ENCODE measurements around the gene TANC1. TPM values are rescaled to one million over a fixed set of nuclear protein-coding genes. Genes with fewer than 3 reads are reported as not detected.

Gene TANC1
- total RNA-seq, 1 experiment from 2014 or later: 2.5 TPM

DNA sequence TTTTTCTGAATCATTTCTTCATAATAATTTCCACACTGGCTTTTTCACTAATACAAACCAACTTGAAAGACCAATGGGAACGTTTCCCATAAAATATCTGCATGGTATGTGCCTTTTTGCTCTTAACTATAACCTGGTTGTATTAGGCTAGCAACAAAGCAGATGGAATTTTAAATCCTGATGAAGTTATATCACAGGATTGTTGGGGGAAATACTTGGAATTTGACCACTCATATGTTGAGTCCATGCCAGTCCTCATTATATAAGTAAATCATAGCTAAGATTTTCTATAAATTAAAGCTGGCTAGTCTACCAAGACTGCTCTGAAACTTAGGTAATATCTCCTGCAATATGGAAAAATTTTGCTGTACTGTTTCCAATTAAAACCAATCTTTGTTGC lies 99.5 kb downstream of the TANC1 start:
- no peaks in the 10 kb centered on the region for H3K79me2 ChIP-seq (ENCODE audit: insufficient read depth, low read length)
- no peak overlapping the region for H3K23ac ChIP-seq (ENCODE audit: insufficient read length, low read depth, low read length)
- no peaks in the 10 kb centered on the region for H3K23me2 ChIP-seq (ENCODE audit: insufficient read length, low read depth, low read length, poor library complexity, severe bottlenecking)
- H3K4me1 ChIP-seq (ENCODE audit: insufficient read depth, low read length): peaks cover 7% of the 10 kb centered on the region; the same call in 1 of the 2 replicates
- H2BK20ac ChIP-seq (ENCODE audit: low read depth, low read length, poor library complexity, severe bottlenecking): no peak overlapping the region
- WGBS (ENCODE audit: extremely low coverage, insufficient read length, low lambda C conversion rate): no CpG with 5 or more reads among the region's 1 CpG
- H3K4me3 Mint-ChIP-seq: no peak overlapping the region
- no peaks in the 10 kb centered on the region for H3K27me3 Mint-ChIP-seq (ENCODE audit: low read depth)
- H2BK15ac ChIP-seq (ENCODE audit: low read depth, low read length): no peak overlapping the region
- DNase-seq: no peak
- no peak overlapping the region for H4K8ac ChIP-seq (replicated peaks; ENCODE audit: insufficient read length, low read depth, low read length)
- no peaks in the 10 kb centered on the region for H3K79me1 ChIP-seq (ENCODE audit: insufficient read depth, low read depth, low read length, poor library complexity, severe bottlenecking)
- H3K9ac ChIP-seq (ENCODE audit: extremely low read depth, insufficient read length, low read length): no peak overlapping the region
- no peaks in the 10 kb centered on the region for H3K9me3 ChIP-seq (ENCODE audit: control insufficient read depth, low read depth, low read length)
- no peaks in the 10 kb centered on the region for H3K27me3 ChIP-seq (ENCODE audit: insufficient read depth, low read length)
- H3K56ac ChIP-seq (ENCODE audit: insufficient read length, low read depth, low read length): no peak overlapping the region
- H3T11ph ChIP-seq (ENCODE audit: low read length): no peak overlapping the region
- H3K36me3 Mint-ChIP-seq (ENCODE audit: insufficient read depth in 1 of 3, low read depth in 3 of 3): no peaks in the 10 kb centered on the region; a peak in 1 of 7 replicates
- no peak overlapping the region for H2BK120ac ChIP-seq (ENCODE audit: low read depth, low read length, poor library complexity, severe bottlenecking)
- H2BK12ac ChIP-seq (ENCODE audit: insufficient read length, low read depth, low read length): no peak overlapping the region
- peaks cover 22 to 37% of the 10 kb centered on the region in 2 experiments for H3K4me1 Mint-ChIP-seq
- no peaks in the 10 kb centered on the region for H3K9me3 Mint-ChIP-seq
- H3K27ac ChIP-seq (ENCODE audit: insufficient read length, low read depth, low read length): no peak overlapping the region
- no peak overlapping the region for H4K5ac ChIP-seq (ENCODE audit: insufficient read length, low read depth, low read length)
- H3K4me2 ChIP-seq (ENCODE audit: insufficient read depth, insufficient read length, low read length): no peak overlapping the region
- TF ChIP-seq, protein P1, sequence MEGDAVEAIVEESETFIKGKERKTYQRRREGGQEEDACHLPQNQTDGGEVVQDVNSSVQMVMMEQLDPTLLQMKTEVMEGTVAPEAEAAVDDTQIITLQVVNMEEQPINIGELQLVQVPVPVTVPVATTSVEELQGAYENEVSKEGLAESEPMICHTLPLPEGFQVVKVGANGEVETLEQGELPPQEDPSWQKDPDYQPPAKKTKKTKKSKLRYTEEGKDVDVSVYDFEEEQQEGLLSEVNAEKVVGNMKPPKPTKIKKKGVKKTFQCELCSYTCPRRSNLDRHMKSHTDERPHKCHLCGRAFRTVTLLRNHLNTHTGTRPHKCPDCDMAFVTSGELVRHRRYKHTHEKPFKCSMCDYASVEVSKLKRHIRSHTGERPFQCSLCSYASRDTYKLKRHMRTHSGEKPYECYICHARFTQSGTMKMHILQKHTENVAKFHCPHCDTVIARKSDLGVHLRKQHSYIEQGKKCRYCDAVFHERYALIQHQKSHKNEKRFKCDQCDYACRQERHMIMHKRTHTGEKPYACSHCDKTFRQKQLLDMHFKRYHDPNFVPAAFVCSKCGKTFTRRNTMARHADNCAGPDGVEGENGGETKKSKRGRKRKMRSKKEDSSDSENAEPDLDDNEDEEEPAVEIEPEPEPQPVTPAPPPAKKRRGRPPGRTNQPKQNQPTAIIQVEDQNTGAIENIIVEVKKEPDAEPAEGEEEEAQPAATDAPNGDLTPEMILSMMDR (conservative IDR thresholded peaks at IDR 0.05): no peak
- no peak overlapping the region for H3K18ac ChIP-seq (ENCODE audit: insufficient read length, low read depth, low read length)
- no peak overlapping the region for H2AK5ac ChIP-seq (ENCODE audit: insufficient read length, low read length)
- no peak overlapping the region for H2BK5ac ChIP-seq (ENCODE audit: insufficient read length, low read length)
- H2AFZ ChIP-seq (ENCODE audit: low read length): no peak overlapping the region
- no peak overlapping the region for H3K27ac Mint-ChIP-seq
- H3K14ac ChIP-seq (ENCODE audit: insufficient read depth, low read length): no peak overlapping the region
- H4K91ac ChIP-seq (ENCODE audit: insufficient read length, low read depth, low read length): no peak overlapping the region
- H4K20me1 ChIP-seq (ENCODE audit: control insufficient read depth, insufficient read depth, insufficient read length): no peaks in the 10 kb centered on the region
- no peak overlapping the region for H3K4ac ChIP-seq (ENCODE audit: low read depth, low read length)
